ENCODE data around the gene GRID1. TPM values are rescaled to one million over a fixed set of nuclear protein-coding genes. Genes with fewer than 3 reads are reported as not detected.

Gene GRID1
- polyA plus RNA-seq, 1 donor (not counting 4 experiments of a cell fraction or from before 2014, with no cell fraction given), result 0.01 TPM

DNA sequence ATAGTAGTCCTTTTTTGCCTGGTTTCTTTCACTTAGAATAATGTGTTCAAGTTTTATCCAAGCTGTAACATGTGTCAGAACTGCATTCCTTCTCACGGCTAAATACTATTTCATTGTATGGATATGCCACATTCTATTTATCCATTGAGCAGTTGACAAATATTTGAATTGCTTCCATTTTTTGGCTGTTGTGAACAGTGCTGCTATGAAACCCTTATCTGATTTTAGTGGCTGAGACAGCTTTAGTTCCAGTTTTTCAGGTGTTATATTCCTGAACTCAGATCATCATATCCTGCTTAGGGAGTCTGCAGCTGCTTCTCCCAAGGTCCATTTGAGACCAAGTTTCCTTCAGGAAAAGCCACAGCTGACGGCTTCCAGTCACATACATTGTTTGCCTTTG, 339.2 kb downstream of the GRID1 start:
- no peak for TF ChIP-seq EZH2 (IDR thresholded peaks at IDR 0.05; ENCODE audit: low read length)
- no peak for TF ChIP-seq CTCF (optimal IDR thresholded peaks at IDR 0.05 in 1 of 3, IDR thresholded peaks at IDR 0.05 in 1 of 3, conservative IDR thresholded peaks at IDR 0.05 in 1 of 3; ENCODE audit: extremely low read depth in 1 of 3, insufficient read depth in 2 of 3, low read length in 3 of 3)
- H3K36me3 ChIP-seq (ENCODE audit: control insufficient read depth in 2 of 2, extremely low read depth in 1 of 2, insufficient read depth in 2 of 2, low read length in 2 of 2), result no peaks in the 10 kb centered on the region
- dilution Hi-C loops (cut with MboI; ENCODE audit: extremely low pct_ligation_motif_present, low sequenced_read_pairs), result no loop called here
- no peaks in the 10 kb centered on the region for H3K27me3 ChIP-seq (ENCODE audit: control insufficient read depth, extremely low read depth, insufficient read depth, low read length)
- no peaks in the 10 kb centered on the region for H3K9me1 ChIP-seq (ENCODE audit: control insufficient read depth, extremely low read depth, insufficient read depth, low read length)
- H3K79me2 ChIP-seq (ENCODE audit: control insufficient read depth, insufficient read depth, low read length), result no peaks in the 10 kb centered on the region
- no peak overlapping the region for H2AFZ ChIP-seq (ENCODE audit: control insufficient read depth, low read length)
- H3K4me1 ChIP-seq (ENCODE audit: control insufficient read depth, extremely low read depth, insufficient read depth, low read length), result no peaks in the 10 kb centered on the region
- H4K20me1 ChIP-seq (ENCODE audit: control insufficient read depth, extremely low read depth, insufficient read depth, low read length), result no peaks in the 10 kb centered on the region
- no peak overlapping the region for H3K4me2 ChIP-seq (ENCODE audit: control insufficient read depth, extremely low read depth, insufficient read depth, low read depth, low read length)
- H3K9ac ChIP-seq (ENCODE audit: control insufficient read depth, extremely low read depth, insufficient read depth, low read length), result no peak overlapping the region
- no peak overlapping the region for H3K27ac ChIP-seq (ENCODE audit: control insufficient read depth, insufficient read depth, low read length)
- FAIRE-seq, result no peak
- DNase-seq (ENCODE audit: low read depth, low spot score), result no peak
- no peak overlapping the region for H3K4me3 ChIP-seq (ENCODE audit: control insufficient read depth in 2 of 3, extremely low read depth in 1 of 3, insufficient read depth in 2 of 3, low read depth in 1 of 3, low read length in 3 of 3)
- no peaks in the 10 kb centered on the region for H3K9me3 ChIP-seq (ENCODE audit: control insufficient read depth, low read depth, low read length)

DNA sequence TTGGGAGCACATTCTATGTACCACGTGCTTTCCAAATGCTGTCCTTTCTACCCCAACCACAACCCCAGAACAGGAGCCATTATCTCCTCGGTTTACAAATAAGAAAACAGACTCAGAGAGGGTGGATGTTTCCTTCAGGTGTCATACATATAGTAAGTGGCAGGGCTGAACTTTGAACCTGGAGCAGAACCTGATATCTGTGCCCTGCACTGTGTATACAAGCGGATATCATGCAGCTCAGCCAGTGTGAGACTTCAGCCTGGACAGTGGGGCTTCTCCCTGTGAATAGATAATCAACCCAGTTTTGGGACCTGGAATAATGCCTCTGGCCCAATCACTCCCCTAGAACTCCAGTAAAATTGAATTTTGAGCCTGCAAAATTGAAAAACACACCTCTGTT, 341.1 kb downstream of the GRID1 start:
- dilution Hi-C loops (cut with MboI; ENCODE audit: extremely low pct_ligation_motif_present, low sequenced_read_pairs), result no loop called here
- H3K4me2 ChIP-seq (ENCODE audit: control insufficient read depth, extremely low read depth, insufficient read depth, low read depth, low read length), result no peak overlapping the region
- no peaks in the 10 kb centered on the region for H3K36me3 ChIP-seq (ENCODE audit: control insufficient read depth in 2 of 2, extremely low read depth in 1 of 2, insufficient read depth in 2 of 2, low read length in 2 of 2)
- TF ChIP-seq CTCF (optimal IDR thresholded peaks at IDR 0.05 in 1 of 3, IDR thresholded peaks at IDR 0.05 in 1 of 3, conservative IDR thresholded peaks at IDR 0.05 in 1 of 3; ENCODE audit: extremely low read depth in 1 of 3, insufficient read depth in 2 of 3, low read length in 3 of 3) (no peak), EZH2 (IDR thresholded peaks at IDR 0.05; ENCODE audit: low read length) (no peak)
- H3K4me1 ChIP-seq (ENCODE audit: control insufficient read depth, extremely low read depth, insufficient read depth, low read length), result no peaks in the 10 kb centered on the region
- H4K20me1 ChIP-seq (ENCODE audit: control insufficient read depth, extremely low read depth, insufficient read depth, low read length), result no peaks in the 10 kb centered on the region
- H3K9me1 ChIP-seq (ENCODE audit: control insufficient read depth, extremely low read depth, insufficient read depth, low read length), result no peaks in the 10 kb centered on the region
- H3K27ac ChIP-seq (ENCODE audit: control insufficient read depth, insufficient read depth, low read length), result no peak overlapping the region
- H2AFZ ChIP-seq (ENCODE audit: control insufficient read depth, low read length), result no peak overlapping the region
- DNase-seq (ENCODE audit: low read depth, low spot score) (no peak), FAIRE-seq (no peak)
- H3K79me2 ChIP-seq (ENCODE audit: control insufficient read depth, insufficient read depth, low read length), result no peaks in the 10 kb centered on the region
- H3K4me3 ChIP-seq (ENCODE audit: control insufficient read depth in 2 of 3, extremely low read depth in 1 of 3, insufficient read depth in 2 of 3, low read depth in 1 of 3, low read length in 3 of 3), result no peak overlapping the region
- H3K27me3 ChIP-seq (ENCODE audit: control insufficient read depth, extremely low read depth, insufficient read depth, low read length), result no peaks in the 10 kb centered on the region
- no peaks in the 10 kb centered on the region for H3K9me3 ChIP-seq (ENCODE audit: control insufficient read depth, low read depth, low read length)
- no peak overlapping the region for H3K9ac ChIP-seq (ENCODE audit: control insufficient read depth, extremely low read depth, insufficient read depth, low read length)
